WTC11 (cell line): ENCODE results near the gene KYNU. TPM values are rescaled to one million over a fixed set of nuclear protein-coding genes. Genes with fewer than 3 reads are reported as not detected.

Experiments used
- ATAC-seq: fragments of 200-7000 bp; cut with Tn5 transposase; 2 replicates; pipeline ENCODE4 v1.10.0; 2021; ENCODE audit warnings: mild to moderate bottlenecking, moderate library complexity
- CTCF ChIA-PET: fragments of 300-600 bp; sonication (Branson Sonifier 250); formaldehyde crosslinking; loops from one replicate; lab custom pipeline; 2021; ENCODE audit warnings: antibody characterized with exemption; lab: Charles Lee
- POLR2A ChIA-PET: fragments of 350-600 bp; sonication (Branson Sonifier 250); formaldehyde crosslinking; loops from one replicate; lab custom pipeline; 2021; ENCODE audit warnings: antibody characterized with exemption; lab: Charles Lee
- DNase-seq: peaks from one replicate; pipeline ENCODE4 v3.0.0; 2021; ENCODE audit warnings: low spot score
- H3K27ac Mint-ChIP-seq: 2 replicates; pipeline ENCODE4 v1.8.0; 2021; ENCODE audit warnings: mixed read lengths
- H3K27me3 Mint-ChIP-seq: 2 replicates; pipeline ENCODE4 v1.8.0; 2021; ENCODE audit warnings: low read depth, mild to moderate bottlenecking, moderate library complexity, mixed read lengths
- H3K36me3 Mint-ChIP-seq: 2 replicates; pipeline ENCODE4 v1.8.0; 2021; ENCODE audit warnings: mixed read lengths
- H3K4me1 Mint-ChIP-seq: 2 replicates; pipeline ENCODE4 v1.8.0; 2022; ENCODE audit warnings: mixed read lengths
- H3K4me3 Mint-ChIP-seq: 2 replicates; pipeline ENCODE4 v1.8.0; 2021; ENCODE audit warnings: mild to moderate bottlenecking, moderate library complexity, mixed read lengths
- H3K9me3 Mint-ChIP-seq: 2 replicates; pipeline ENCODE4 v1.8.0; 2021; ENCODE audit warnings: mixed read lengths
- ATF1 ChIP-seq: sonication (generic); formaldehyde crosslinking; IDR thresholded peaks from 2 replicates; pipeline ENCODE4 v1.8.1; 2023; ENCODE audit warnings: mild to moderate bottlenecking, moderate library complexity, missing genetic modification reagents
- ELF4 ChIP-seq: sonication (generic); formaldehyde crosslinking; IDR thresholded peaks from 2 replicates; pipeline ENCODE4 v1.8.1; 2022; ENCODE audit warnings: low read depth, mild to moderate bottlenecking, moderate library complexity, missing genetic modification reagents
- FOXJ3 ChIP-seq: sonication (generic); formaldehyde crosslinking; IDR thresholded peaks from 2 replicates; pipeline ENCODE4 v1.9.0; 2021; ENCODE audit warnings: missing genetic modification reagents, mild to moderate bottlenecking, borderline replicate concordance
- HMGA2 ChIP-seq: fragments of 250-450 bp; sonication (Bioruptor Pico); IDR thresholded peaks from 2 replicates; pipeline ENCODE4 v1.4.0; 2021; ENCODE audit warnings: mild to moderate bottlenecking, moderate library complexity
- TEAD4 ChIP-seq: sonication (generic); formaldehyde crosslinking; IDR thresholded peaks from 2 replicates; pipeline ENCODE4 v1.8.0; 2022; ENCODE audit warnings: mild to moderate bottlenecking, missing genetic modification reagents
- ZNF671 ChIP-seq: fragments of 250-450 bp; sonication (Bioruptor Pico); IDR thresholded peaks from 2 replicates; pipeline ENCODE4 v1.8.0; 2021; ENCODE audit warnings: mild to moderate bottlenecking
- total RNA-seq: library from RNA; stranded (reverse); gene quantifications from 3 replicates; pipeline ENCODE4 v1.2.3, GENCODE V29; 2021
- TF ChIP-seq, protein P1 (sequence below): sonication (generic); formaldehyde crosslinking; IDR thresholded peaks from 2 replicates; pipeline ENCODE4 v1.8.0; 2023; ENCODE audit warnings: missing genetic modification reagents, mild to moderate bottlenecking, borderline replicate concordance
- TF ChIP-seq, protein P2 (sequence below): sonication (generic); formaldehyde crosslinking; IDR thresholded peaks from 2 replicates; pipeline ENCODE4 v1.8.1; 2022; ENCODE audit warnings: low read depth, missing genetic modification reagents, borderline replicate concordance
- TF ChIP-seq, protein P3 (sequence below): sonication (generic); formaldehyde crosslinking; IDR thresholded peaks from 2 replicates; pipeline ENCODE4 v1.8.0; 2022; ENCODE audit warnings: mild to moderate bottlenecking, missing genetic modification reagents
- TF ChIP-seq, protein P4 (sequence below): sonication (generic); formaldehyde crosslinking; IDR thresholded peaks from 2 replicates; pipeline ENCODE4 v1.8.1; 2023; ENCODE audit warnings: mild to moderate bottlenecking, missing genetic modification reagents
- TF ChIP-seq, protein P5 (sequence below): fragments of 250-450 bp; sonication (Bioruptor Pico); IDR thresholded peaks from 2 replicates; pipeline ENCODE4 v2.1.2; 2022; ENCODE audit warnings: mild to moderate bottlenecking, moderate library complexity

The KYNU gene
- total RNA-seq, 1 experiment from 2014 or later, result 0.85 TPM

DNA sequence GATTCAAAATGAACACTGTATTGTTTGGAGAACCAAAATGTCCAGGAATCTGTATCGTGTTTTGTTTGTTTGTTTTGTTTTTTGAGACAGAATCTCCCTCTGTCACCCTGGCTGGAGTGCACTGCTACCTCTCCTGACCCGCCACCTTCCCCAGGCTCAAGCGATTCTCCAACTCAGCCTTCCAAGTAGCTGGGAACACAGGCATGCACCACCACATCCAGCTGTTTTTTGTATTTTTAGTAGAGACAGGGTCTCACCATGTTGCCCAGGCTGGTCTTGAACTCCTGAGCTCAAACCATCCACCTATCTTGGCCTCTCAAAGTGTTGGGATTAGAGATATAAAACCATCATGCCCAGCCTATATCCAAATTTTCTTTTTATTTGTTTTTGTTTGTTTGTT lies 74.6 kb downstream of the KYNU start (continued):
- TF ChIP-seq, protein P1, sequence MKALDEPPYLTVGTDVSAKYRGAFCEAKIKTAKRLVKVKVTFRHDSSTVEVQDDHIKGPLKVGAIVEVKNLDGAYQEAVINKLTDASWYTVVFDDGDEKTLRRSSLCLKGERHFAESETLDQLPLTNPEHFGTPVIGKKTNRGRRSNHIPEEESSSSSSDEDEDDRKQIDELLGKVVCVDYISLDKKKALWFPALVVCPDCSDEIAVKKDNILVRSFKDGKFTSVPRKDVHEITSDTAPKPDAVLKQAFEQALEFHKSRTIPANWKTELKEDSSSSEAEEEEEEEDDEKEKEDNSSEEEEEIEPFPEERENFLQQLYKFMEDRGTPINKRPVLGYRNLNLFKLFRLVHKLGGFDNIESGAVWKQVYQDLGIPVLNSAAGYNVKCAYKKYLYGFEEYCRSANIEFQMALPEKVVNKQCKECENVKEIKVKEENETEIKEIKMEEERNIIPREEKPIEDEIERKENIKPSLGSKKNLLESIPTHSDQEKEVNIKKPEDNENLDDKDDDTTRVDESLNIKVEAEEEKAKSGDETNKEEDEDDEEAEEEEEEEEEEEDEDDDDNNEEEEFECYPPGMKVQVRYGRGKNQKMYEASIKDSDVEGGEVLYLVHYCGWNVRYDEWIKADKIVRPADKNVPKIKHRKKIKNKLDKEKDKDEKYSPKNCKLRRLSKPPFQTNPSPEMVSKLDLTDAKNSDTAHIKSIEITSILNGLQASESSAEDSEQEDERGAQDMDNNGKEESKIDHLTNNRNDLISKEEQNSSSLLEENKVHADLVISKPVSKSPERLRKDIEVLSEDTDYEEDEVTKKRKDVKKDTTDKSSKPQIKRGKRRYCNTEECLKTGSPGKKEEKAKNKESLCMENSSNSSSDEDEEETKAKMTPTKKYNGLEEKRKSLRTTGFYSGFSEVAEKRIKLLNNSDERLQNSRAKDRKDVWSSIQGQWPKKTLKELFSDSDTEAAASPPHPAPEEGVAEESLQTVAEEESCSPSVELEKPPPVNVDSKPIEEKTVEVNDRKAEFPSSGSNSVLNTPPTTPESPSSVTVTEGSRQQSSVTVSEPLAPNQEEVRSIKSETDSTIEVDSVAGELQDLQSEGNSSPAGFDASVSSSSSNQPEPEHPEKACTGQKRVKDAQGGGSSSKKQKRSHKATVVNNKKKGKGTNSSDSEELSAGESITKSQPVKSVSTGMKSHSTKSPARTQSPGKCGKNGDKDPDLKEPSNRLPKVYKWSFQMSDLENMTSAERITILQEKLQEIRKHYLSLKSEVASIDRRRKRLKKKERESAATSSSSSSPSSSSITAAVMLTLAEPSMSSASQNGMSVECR (CRISPR knock-in tag), result no peak
- TF ChIP-seq, all 79 proteins: peak for 0

DNA sequence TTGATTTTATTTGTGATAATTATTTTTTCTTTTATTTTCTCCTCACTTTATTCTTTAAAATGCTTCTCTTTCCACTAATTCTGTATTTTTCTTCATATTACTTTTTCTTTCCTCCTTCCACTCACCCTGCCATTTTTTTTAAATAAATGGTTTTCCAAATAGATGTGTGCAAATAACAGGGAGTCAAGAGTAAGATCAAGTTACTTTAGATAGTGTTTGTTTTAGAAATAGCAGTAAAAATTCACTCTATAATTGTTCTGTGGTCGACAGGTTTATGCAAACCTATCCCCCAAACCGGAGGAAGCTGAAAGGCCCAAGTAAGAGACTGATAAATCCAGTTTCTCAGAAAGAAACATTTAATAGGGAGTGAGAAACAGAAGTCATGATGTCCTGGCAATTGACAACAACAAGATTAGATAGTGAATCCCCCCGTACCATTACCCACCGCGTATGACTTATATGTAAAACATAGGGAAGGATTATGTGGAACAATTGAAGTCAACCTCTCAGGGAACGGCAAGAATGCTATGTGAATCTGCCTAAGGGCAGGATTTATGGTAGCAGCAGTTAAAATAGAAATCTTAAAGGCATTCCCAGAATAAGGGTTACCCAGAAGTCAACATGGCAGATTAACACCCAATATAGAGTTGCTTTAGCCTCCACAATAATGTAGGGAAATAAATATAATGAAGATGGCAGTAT lies 75.5 kb downstream of the KYNU start:
- ATAC-seq (no peak), DNase-seq (no peak)
- Mint-ChIP-seq H3K4me3 (no peak overlapping the region), H3K27me3 (no peaks in the 10 kb centered on the region; the same call in 1 of the 2 replicates), H3K9me3 (peaks cover 38% of the 10 kb centered on the region), H3K4me1 (peaks cover 6% of the 10 kb centered on the region), H3K36me3 (peaks cover 34% of the 10 kb centered on the region), H3K27ac (no peak overlapping the region)
- CTCF ChIA-PET, result no interaction called here
- TF ChIP-seq, protein P2, sequence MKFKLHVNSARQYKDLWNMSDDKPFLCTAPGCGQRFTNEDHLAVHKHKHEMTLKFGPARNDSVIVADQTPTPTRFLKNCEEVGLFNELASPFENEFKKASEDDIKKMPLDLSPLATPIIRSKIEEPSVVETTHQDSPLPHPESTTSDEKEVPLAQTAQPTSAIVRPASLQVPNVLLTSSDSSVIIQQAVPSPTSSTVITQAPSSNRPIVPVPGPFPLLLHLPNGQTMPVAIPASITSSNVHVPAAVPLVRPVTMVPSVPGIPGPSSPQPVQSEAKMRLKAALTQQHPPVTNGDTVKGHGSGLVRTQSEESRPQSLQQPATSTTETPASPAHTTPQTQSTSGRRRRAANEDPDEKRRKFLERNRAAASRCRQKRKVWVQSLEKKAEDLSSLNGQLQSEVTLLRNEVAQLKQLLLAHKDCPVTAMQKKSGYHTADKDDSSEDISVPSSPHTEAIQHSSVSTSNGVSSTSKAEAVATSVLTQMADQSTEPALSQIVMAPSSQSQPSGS (CRISPR knock-in tag), result no peak
- TF ChIP-seq, protein P3, sequence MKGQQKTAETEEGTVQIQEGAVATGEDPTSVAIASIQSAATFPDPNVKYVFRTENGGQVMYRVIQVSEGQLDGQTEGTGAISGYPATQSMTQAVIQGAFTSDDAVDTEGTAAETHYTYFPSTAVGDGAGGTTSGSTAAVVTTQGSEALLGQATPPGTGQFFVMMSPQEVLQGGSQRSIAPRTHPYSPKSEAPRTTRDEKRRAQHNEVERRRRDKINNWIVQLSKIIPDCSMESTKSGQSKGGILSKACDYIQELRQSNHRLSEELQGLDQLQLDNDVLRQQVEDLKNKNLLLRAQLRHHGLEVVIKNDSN (CRISPR knock-in tag), result no peak
- TF ChIP-seq, protein P4, sequence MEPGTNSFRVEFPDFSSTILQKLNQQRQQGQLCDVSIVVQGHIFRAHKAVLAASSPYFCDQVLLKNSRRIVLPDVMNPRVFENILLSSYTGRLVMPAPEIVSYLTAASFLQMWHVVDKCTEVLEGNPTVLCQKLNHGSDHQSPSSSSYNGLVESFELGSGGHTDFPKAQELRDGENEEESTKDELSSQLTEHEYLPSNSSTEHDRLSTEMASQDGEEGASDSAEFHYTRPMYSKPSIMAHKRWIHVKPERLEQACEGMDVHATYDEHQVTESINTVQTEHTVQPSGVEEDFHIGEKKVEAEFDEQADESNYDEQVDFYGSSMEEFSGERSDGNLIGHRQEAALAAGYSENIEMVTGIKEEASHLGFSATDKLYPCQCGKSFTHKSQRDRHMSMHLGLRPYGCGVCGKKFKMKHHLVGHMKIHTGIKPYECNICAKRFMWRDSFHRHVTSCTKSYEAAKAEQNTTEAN (CRISPR knock-in tag), result no peak
- TF ChIP-seq ELF4 (CRISPR knock-in tag), result no peak
- POLR2A ChIA-PET, result no interaction called here

DNA sequence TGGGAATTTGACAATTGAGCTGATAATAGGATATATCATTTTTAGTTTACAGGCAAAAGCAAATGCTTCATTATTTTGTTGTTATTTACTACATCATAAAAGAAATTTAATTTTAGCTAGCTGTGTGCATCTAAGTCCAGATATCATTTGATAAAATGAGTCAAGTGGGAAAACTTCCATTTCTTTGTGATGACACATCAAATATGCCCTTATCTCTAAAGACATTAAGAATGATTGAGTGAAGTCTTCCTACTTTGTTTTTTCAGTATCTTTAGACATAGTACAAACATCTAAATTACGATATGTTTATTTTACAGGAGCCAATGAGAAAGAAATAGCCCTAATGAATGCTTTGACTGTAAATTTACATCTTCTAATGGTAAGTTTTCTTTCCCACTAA lies 77.0 kb downstream of the KYNU start:
- no peak for DNase-seq
- ChIA-PET POLR2A (no interaction called here), CTCF (no interaction called here)
- Mint-ChIP-seq H3K4me3 (no peak overlapping the region), H3K27me3 (no peaks in the 10 kb centered on the region), H3K4me1 (peaks cover 6% of the 10 kb centered on the region), H3K27ac (no peak overlapping the region), H3K36me3 (peaks cover 18% of the 10 kb centered on the region), H3K9me3 (peaks cover 22% of the 10 kb centered on the region)
- no peak for ATAC-seq
- TF ChIP-seq HMGA2 (no peak), ZNF671 (CRISPR knock-in tag) (no peak), FOXJ3 (CRISPR knock-in tag) (no peak), ATF1 (no peak)

DNA sequence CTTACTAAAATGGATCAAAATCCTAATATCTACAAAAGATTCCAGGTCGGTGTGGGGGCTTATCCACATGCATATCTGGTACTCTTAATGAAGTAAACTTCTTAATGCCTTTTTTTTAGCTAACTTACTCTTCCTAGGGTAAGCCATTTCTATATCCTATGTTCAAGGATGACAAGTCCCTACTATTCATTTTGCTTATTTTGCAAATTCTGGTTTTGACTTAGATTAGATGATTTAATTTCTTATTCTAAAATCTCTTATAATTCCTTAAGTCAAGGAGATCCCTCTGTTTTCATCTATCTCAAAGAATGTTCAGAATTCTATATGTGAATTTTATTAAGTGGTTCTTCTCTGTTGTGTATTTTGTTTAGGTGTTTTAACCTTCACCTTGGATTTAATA lies 79.7 kb downstream of the KYNU start:
- ChIA-PET POLR2A (no interaction called here), CTCF (no interaction called here)
- no peak for DNase-seq
- Mint-ChIP-seq H3K27ac (no peak overlapping the region), H3K27me3 (no peaks in the 10 kb centered on the region)
- TF ChIP-seq TEAD4 (CRISPR knock-in tag), result no peak
- TF ChIP-seq, protein P2 (CRISPR knock-in tag), result no peak
- TF ChIP-seq, protein P5, sequence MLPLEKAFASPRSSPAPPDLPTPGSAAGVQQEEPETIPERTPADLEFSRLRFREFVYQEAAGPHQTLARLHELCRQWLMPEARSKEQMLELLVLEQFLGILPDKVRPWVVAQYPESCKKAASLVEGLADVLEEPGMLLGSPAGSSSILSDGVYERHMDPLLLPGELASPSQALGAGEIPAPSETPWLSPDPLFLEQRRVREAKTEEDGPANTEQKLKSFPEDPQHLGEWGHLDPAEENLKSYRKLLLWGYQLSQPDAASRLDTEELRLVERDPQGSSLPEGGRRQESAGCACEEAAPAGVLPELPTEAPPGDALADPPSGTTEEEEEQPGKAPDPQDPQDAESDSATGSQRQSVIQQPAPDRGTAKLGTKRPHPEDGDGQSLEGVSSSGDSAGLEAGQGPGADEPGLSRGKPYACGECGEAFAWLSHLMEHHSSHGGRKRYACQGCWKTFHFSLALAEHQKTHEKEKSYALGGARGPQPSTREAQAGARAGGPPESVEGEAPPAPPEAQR (CRISPR knock-in tag), result no peak
- TF ChIP-seq, all 79 proteins: peak for 0
- Mint-ChIP-seq H3K9me3 (no peaks in the 10 kb centered on the region), H3K4me1 (peaks cover 6% of the 10 kb centered on the region), H3K36me3 (no peaks in the 10 kb centered on the region), H3K4me3 (no peak overlapping the region)
- ATAC-seq, result no peak
